Superior temporal gyrus (tissue), 1 donor: ENCODE measurements around the gene ELF2.
"Not testable (repeated sequence)": the region's sequence is repeated elsewhere in the genome, so short reads cannot be mapped to it uniquely, and the experiment has no call there.

ENCODE experiments used
- DNase-seq: peaks from one replicate; pipeline ENCODE4 v3.0.0-alpha.2; 2016; ENCODE audit errors: extremely low spot score

Gene ELF2

GRCh38 chr4:139018971-139019758 lies 157.9 kb downstream of the ELF2 start:
- no peak for DNase-seq

- no peak for DNase-seq
These were observed 158.5 kb downstream of the ELF2 start for GRCh38 chr4:139018501-139018900.

- DNase-seq = no peak
These were observed 159.2 kb downstream of the ELF2 start for GRCh38 chr4:139017861-139018260.

DNA sequence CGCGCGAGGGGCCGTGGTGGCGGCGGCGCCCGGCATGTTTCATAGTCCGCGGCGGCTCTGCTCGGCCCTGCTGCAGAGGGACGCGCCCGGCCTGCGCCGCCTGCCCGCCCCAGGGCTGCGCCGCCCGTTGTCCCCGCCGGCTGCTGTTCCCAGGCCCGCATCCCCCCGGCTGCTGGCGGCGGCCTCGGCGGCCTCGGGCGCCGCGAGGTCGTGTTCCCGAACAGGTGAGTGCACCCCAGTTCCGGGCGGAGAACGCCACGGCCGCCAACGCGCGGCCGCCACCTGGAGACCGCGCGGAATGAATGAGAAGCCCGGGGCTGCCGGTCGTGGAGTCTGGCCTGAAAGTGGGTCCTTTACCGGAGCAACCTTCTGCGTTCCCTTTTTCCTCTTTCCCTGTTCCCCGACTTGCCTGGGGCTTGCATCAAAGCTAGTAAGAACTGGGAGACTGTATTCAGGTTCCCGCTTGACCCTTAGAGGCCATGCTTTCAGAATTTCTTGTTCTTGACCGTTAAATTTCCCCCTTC lies 161.0 kb downstream of the ELF2 start:
- DNase-seq = no peak

DNA sequence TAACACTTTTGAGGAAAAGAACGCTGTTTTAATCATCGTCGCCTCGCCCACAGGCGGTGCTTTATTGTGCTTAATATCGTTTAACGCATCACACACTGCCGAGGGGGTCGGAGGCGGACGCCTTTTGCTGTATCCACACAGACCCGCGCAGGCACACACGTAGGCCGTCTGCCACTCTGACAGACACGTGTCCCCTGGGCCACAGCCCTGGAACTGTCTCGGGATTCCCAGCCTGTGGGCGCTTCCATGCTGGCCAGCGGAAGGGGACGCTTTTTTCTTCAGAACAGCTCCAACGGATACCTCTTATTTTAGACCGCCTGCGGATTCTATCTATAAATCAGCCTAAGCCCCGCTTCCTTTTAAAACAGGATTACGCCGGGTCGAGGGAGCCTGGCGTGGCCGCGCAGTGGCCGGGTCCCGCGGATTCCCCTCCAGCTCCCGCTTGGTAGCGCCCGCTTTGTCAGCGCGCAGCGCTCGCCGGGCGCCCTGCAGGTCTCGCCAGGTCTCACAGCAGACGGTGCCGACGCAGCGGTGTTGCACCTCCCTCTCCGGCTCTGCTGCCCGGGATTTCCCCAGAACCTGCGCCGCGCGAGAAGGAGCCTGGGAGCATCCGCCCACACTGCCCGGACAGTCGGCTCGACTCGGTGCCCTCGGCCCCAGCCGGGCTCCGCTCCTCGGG lies 161.6 kb downstream of the ELF2 start, which contains the start of gene NOCT:
TSS of gene NOCT (plus strand) at position 513 of the 679 bp plus-strand sequence. CDS start 201 bp downstream, outside the sequence.
- peak; percentile 88 for DNase-seq

GRCh38 chr4:139014371-139015268 lies 162.4 kb downstream of the ELF2 start:
- no peak for DNase-seq

- no peak for DNase-seq
These were observed 165.6 kb downstream of the ELF2 start for GRCh38 chr4:139011225-139011950.

DNA sequence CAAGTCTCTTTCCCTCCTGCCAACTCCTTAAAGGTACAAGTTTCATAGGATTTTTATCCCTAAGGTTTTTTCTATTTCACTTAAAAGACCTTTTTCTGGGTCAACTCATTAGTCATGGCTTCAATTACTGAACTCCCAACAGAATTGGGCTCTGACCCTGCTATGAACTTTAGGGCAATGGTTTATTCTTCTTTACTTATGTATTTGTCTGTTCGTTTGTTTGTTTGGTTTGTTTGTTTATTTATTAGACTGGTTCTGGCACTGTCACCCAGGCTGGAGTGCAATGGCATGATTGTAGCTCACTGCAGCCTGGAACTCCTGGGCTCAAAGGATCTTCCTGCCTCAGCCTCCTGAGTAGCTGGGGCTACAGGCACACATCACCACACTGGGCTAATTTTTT lies 167.3 kb downstream of the ELF2 start:
- no peak for DNase-seq

GRCh38 chr4:139008278-139008677 lies 168.7 kb downstream of the ELF2 start:
- not testable (repeated sequence) for DNase-seq

DNA sequence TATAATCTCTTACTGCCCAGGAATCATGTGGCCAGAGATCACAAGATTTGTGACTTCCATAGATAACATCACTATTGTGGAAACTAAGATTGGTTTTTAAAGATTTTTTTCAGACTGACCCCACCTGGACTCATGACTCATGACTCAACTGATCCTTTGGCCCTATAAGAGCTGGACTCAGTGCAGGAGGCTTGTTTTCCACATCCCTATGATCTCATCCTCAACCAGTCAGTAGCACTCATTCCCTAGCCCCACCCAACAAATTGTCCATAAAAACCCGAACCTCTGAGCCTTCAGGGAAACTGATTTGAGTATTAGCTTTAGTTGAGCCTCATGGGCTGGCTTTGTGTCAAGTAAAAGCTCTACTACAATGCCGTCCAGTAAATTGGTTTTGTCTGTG lies 169.4 kb downstream of the ELF2 start:
- no peak for DNase-seq
